A673 (cell line): ENCODE results near the gene ADGRD1. TPM values are rescaled to one million over a fixed set of nuclear protein-coding genes. Genes with fewer than 3 reads are reported as not detected.

Experiments used
- BruUV-seq: library from RNA; stranded (reverse); fragments of 400-500 nt; replicated peaks from 2 replicates; lab custom pipeline; 2021; lab: Mats Ljungman, UMichigan
- CTCF ChIA-PET: fragments of 300-600 bp; sonication (Branson Sonifier 250); formaldehyde crosslinking; loops from one replicate; lab custom pipeline; 2022; ENCODE audit warnings: antibody characterized with exemption; lab: Charles Lee
- POLR2A ChIA-PET: fragments of 300-600 bp; sonication (Branson Sonifier 250); formaldehyde crosslinking; loops from one replicate; lab custom pipeline; 2022; ENCODE audit warnings: antibody characterized with exemption; ENCODE audit not compliant: low non-redundant PET; lab: Charles Lee
- DNase-seq: peaks from one replicate; pipeline ENCODE4 v3.0.0-alpha.2; 2015; ENCODE audit warnings: low spot score
- H3K27ac ChIP-seq: fragments of 200-600 bp; sonication (generic); 2 replicates; pipeline ENCODE4 v1.5.1; 2016; ENCODE audit warnings: mixed run types, low read depth, mild to moderate bottlenecking, mixed read lengths, antibody characterized with exemption, low read length; ENCODE audit not compliant: poor library complexity, severe bottlenecking
- H3K27me3 ChIP-seq: fragments of 200-600 bp; sonication (generic); replicated peaks from 2 replicates; pipeline ENCODE4 v1.6.1; 2017; ENCODE audit warnings: mixed run types, low read depth, mild to moderate bottlenecking, mixed read lengths, antibody characterized with exemption, low read length; ENCODE audit not compliant: insufficient read depth, poor library complexity
- H3K36me3 ChIP-seq: fragments of 200-600 bp; sonication (generic); 2 replicates; pipeline ENCODE4 v1.6.1; 2016; ENCODE audit warnings: mixed run types, mild to moderate bottlenecking, mixed read lengths, antibody characterized with exemption, low read length; ENCODE audit not compliant: insufficient read depth, poor library complexity, severe bottlenecking
- H3K4me1 ChIP-seq: fragments of 200-600 bp; sonication (generic); 2 replicates; pipeline ENCODE4 v1.6.1; 2017; ENCODE audit warnings: mixed run types, mild to moderate bottlenecking, mixed read lengths, antibody characterized with exemption, low read length; ENCODE audit not compliant: insufficient read depth, poor library complexity, severe bottlenecking
- H3K4me3 ChIP-seq: fragments of 200-600 bp; sonication (generic); 2 replicates; pipeline ENCODE4 v1.5.1; 2016; ENCODE audit warnings: low read depth, mixed run types, mild to moderate bottlenecking, mixed read lengths, low read length; ENCODE audit not compliant: poor library complexity, severe bottlenecking
- H3K9me3 ChIP-seq: fragments of 200-600 bp; sonication (generic); 2 replicates; pipeline ENCODE4 v1.6.1; 2016; ENCODE audit warnings: mixed run types, low read depth, mild to moderate bottlenecking, mixed read lengths, antibody characterized with exemption, low read length; ENCODE audit not compliant: poor library complexity, severe bottlenecking
- EZH2 ChIP-seq: fragments of 200-600 bp; sonication (generic); IDR thresholded peaks from 2 replicates; pipeline ENCODE4 v1.6.1; 2017; ENCODE audit warnings: borderline replicate concordance, low read depth, mild to moderate bottlenecking, mixed read lengths, antibody characterized with exemption, low read length; ENCODE audit not compliant: poor library complexity, severe bottlenecking
- intact Hi-C: fragments of 100-400 bp; cut with micrococcal nuclease; formaldehyde crosslinking; loops from one replicate; pipeline ENCODE4 v1.10.0; 2022; ENCODE audit not compliant: unreplicated experiment
- total RNA-seq: library from RNA; stranded (reverse); gene quantifications from 2 replicates; pipeline ENCODE4 v1.2.3, GENCODE V29; 2021
- TF ChIP-seq, protein P1 (sequence below): fragments of 300-800, 200-600 bp; sonication (generic); conservative IDR thresholded peaks from 2 replicates; pipeline ENCODE4 v1.5.1; 2017; ENCODE audit warnings: low read depth, mild to moderate bottlenecking, antibody characterized with exemption, low read length, moderate library complexity, mixed read lengths

The ADGRD1 gene
- total RNA-seq, 1 experiment from 2014 or later: not detected

DNA sequence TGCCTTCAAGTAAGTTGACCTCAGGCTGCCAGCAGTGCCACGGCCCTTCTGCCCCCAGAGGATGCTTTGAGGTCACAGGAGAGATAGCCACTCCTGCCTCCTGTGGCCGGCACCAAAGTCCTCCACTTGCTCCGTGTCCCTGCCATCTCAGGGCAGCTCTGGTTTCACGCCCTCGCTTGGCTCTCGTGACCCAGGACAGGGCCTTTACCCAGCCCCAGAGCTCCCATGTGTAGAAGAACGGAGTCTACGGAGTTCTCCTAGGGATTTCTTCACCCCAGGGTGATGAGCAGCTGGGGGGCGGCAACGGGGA, 178.1 kb downstream of the ADGRD1 start:
- H3K36me3 ChIP-seq: no peaks in the 10 kb centered on the region
- no peak overlapping the region for H3K4me3 ChIP-seq
- no TSS peak for BruUV-seq
- ChIA-PET CTCF (interaction anchor here (0.6 to 1.3 kb wide), 4 partner anchors 15 to 215 kb away, joined by 3 to 15 read pairs (median 4); no protein-coding TSS in a partner anchor), POLR2A (no interaction called here)
- intact Hi-C loops: loop anchor here (1.0 kb wide), 1 partner anchor 215 kb away; no protein-coding TSS in a partner anchor
- TF ChIP-seq, protein P1, sequence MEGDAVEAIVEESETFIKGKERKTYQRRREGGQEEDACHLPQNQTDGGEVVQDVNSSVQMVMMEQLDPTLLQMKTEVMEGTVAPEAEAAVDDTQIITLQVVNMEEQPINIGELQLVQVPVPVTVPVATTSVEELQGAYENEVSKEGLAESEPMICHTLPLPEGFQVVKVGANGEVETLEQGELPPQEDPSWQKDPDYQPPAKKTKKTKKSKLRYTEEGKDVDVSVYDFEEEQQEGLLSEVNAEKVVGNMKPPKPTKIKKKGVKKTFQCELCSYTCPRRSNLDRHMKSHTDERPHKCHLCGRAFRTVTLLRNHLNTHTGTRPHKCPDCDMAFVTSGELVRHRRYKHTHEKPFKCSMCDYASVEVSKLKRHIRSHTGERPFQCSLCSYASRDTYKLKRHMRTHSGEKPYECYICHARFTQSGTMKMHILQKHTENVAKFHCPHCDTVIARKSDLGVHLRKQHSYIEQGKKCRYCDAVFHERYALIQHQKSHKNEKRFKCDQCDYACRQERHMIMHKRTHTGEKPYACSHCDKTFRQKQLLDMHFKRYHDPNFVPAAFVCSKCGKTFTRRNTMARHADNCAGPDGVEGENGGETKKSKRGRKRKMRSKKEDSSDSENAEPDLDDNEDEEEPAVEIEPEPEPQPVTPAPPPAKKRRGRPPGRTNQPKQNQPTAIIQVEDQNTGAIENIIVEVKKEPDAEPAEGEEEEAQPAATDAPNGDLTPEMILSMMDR: no peak
- no peak for TF ChIP-seq EZH2
- no peak overlapping the region for H3K27ac ChIP-seq
- no peak for DNase-seq
- peaks cover 5% of the 10 kb centered on the region for H3K4me1 ChIP-seq
- no peaks in the 10 kb centered on the region for H3K27me3 ChIP-seq
- H3K9me3 ChIP-seq: no peaks in the 10 kb centered on the region

DNA sequence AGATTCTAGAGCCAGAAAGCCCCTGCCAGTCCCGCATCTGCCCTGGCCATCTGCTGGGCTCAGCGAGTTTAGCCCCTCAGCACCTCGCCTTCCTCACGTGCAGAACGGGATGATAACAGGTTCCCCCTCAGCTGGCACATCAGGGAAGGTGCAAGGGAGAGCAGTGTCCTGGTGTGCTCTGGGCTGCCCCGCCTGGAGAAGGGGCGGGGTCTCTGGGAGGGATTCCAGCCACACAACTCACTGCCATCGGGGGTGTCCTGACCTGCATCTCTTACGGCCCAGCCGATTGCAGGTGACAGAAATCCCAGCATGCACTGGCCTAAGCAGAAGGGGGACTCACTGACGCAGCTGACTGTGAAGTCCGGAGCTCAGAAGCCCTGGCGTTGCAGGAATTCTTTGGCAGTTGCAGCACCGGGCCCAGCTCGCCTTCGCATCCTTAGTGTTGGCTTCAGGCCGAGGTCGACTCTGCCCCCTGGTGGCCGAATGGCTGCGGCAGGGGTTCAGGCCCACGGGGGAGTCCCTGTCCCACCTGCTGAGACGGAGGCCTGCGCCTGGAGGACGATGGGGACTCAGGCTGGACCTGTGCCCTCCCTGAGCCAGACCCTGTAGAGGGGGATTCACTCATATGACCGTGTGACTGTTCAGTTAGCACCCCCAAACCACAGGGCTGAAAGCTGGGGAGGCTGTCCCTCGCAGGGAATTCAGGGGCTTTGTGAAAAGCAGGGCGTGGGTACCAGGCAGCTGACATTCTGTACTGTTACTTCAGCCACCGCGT, 178.6 kb downstream of the ADGRD1 start:
- H3K27me3 ChIP-seq: no peaks in the 10 kb centered on the region
- intact Hi-C loops: loop anchor here (1.0 kb wide), 1 partner anchor 216 kb away; no protein-coding TSS in a partner anchor
- DNase-seq: peak; percentile 78
- no peak overlapping the region for H3K27ac ChIP-seq
- BruUV-seq: no TSS peak
- H3K9me3 ChIP-seq: no peaks in the 10 kb centered on the region
- TF ChIP-seq EZH2: no peak
- TF ChIP-seq, protein P1: peak; percentile 86
- ChIA-PET POLR2A (no interaction called here), CTCF (interaction anchor here (0.6 to 1.3 kb wide), 4 partner anchors 15 to 216 kb away, joined by 3 to 15 read pairs (median 4); no protein-coding TSS in a partner anchor)
- no peaks in the 10 kb centered on the region for H3K36me3 ChIP-seq
- H3K4me1 ChIP-seq: peaks cover 5% of the 10 kb centered on the region
- no peak overlapping the region for H3K4me3 ChIP-seq

DNA sequence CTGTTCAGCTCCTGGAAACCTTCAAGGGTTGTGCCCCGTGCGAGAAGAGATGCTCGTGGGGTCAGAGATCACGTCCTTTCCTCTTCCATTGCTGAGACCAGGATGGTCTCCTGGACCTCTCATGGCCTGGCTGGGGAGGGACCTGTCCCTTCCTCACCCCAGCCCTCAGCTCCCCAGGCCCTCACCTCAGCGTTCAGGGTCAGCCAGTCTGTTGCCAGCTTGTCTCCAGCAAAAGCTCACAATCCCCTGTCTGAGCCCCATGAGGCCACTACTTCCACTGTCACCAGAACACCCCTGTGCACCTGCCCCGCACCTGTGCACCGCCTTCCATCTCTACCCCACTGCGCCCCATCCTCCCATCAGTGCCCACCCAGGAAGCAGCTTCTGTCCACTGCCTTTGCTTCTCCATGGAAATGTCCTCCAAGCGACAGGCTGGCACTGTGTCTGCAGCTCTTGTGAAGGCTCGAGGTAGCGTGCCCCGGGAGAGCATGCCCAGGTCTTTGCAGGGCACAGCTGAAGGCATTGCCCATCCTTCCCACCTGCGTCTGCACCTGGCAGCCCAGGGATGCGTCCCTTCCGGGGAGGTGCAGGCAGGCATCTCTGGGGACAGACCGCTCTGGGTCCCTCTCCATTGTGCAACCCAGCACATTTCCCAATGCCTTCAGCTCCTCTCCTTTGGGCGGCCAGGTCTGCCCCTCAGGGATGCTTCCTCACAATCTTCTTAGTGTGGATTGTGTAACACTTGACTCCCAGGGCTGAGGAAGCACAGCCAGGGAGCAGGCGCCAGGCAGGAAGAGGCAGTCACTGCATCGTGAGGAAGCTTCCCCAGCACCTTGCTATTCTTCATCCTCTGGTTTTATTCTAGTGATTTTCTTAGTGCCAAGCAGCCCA, 179.6 kb downstream of the ADGRD1 start:
- intact Hi-C loops: no loop called here
- CTCF ChIA-PET: no interaction called here
- Histone ChIP-seq H3K4me3 (no peak overlapping the region), H3K9me3 (no peaks in the 10 kb centered on the region), H3K27ac (no peak overlapping the region), H3K36me3 (no peaks in the 10 kb centered on the region), H3K4me1 (peaks cover 5% of the 10 kb centered on the region), H3K27me3 (no peaks in the 10 kb centered on the region)
- TF ChIP-seq, protein P1: no peak
- no peak for TF ChIP-seq EZH2
- peak; percentile 15 for DNase-seq
- no TSS peak for BruUV-seq
- POLR2A ChIA-PET: no interaction called here
